ENCODE results near the gene DCLK1. TPM values are rescaled to one million over a fixed set of nuclear protein-coding genes. Genes with fewer than 3 reads are reported as not detected.

The DCLK1 gene
- total RNA-seq, 1 experiment from 2014 or later = 36.2 TPM

DNA sequence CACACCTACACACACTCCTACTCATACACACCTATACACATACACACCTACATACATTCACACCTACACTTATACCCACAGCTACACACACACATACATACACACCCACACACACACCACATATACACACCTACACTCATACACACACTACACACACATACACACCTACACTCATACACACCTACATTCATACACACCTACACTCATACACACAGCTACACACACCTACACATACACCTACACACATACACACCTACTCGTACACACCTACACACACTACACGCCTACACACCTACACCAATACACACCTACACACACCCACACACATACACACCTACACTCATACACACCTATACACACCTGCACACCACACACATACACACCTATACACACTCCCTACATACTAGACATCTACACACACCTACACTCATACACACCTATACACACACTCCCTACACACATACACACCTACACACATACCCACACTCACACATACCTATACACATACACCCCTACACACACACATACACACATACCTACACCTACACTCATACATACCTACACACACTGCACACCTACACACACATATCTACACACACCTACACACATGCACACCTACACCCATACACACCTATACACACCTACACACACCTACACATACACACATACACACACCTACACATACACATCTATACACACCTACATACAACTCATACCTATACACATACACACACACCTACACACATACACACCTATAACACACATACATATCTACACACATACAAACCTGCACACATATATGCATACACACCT is 369.5 kb downstream of the DCLK1 start:
- H3K36me3 Mint-ChIP-seq (ENCODE audit: insufficient read depth in 1 of 3, low read depth in 3 of 3) = no peaks in the 10 kb centered on the region
- no peaks in the 10 kb centered on the region; a peak in 1 of 5 replicates for H3K9me3 Mint-ChIP-seq
- no peak overlapping the region for H3K23ac ChIP-seq (ENCODE audit: insufficient read length, low read depth, low read length)

More for the DNA sequence above, 369.5 kb downstream of the DCLK1 start:
- no peak overlapping the region for H4K91ac ChIP-seq (ENCODE audit: insufficient read length, low read depth, low read length)
- H3K9ac ChIP-seq (ENCODE audit: extremely low read depth, insufficient read length, low read length) = no peak overlapping the region
- no peak overlapping the region for H3K4me2 ChIP-seq (ENCODE audit: insufficient read depth, insufficient read length, low read length)
- no peaks in the 10 kb centered on the region for H3K9me3 ChIP-seq (ENCODE audit: control insufficient read depth, low read depth, low read length)
- no peak overlapping the region for H2AFZ ChIP-seq (ENCODE audit: low read length)
- Mint-ChIP-seq H3K27me3 (ENCODE audit: low read depth) (no peaks in the 10 kb centered on the region), H3K4me1 (peaks cover 2 to 5% of the 10 kb centered on the region in 2 experiments), H3K4me3 (no peak overlapping the region), H3K27ac (no peak overlapping the region)
- no peak overlapping the region for H2BK15ac ChIP-seq (ENCODE audit: low read depth, low read length)
- H3K27ac ChIP-seq (ENCODE audit: insufficient read length, low read depth, low read length) = no peak overlapping the region
- H4K20me1 ChIP-seq (ENCODE audit: control insufficient read depth, insufficient read depth, insufficient read length) = no peaks in the 10 kb centered on the region
- H3K4ac ChIP-seq (ENCODE audit: low read depth, low read length) = no peak overlapping the region
- H3K27me3 ChIP-seq (ENCODE audit: insufficient read depth, low read length) = no peaks in the 10 kb centered on the region
- no peak overlapping the region for H4K8ac ChIP-seq (replicated peaks; ENCODE audit: insufficient read length, low read depth, low read length)
- 100% methylated on average over 2 of the region's 2 CpGs for WGBS (ENCODE audit: extremely low coverage, insufficient read length, low lambda C conversion rate)
- H3K56ac ChIP-seq (ENCODE audit: insufficient read length, low read depth, low read length) = no peak overlapping the region
- no peak overlapping the region for H3K18ac ChIP-seq (ENCODE audit: insufficient read length, low read depth, low read length)
- no peak for DNase-seq
- no peaks in the 10 kb centered on the region for H3K79me1 ChIP-seq (ENCODE audit: insufficient read depth, low read depth, low read length, poor library complexity, severe bottlenecking)
- H2BK120ac ChIP-seq (ENCODE audit: low read depth, low read length, poor library complexity, severe bottlenecking) = no peak overlapping the region
- H3K4me1 ChIP-seq (ENCODE audit: insufficient read depth, low read length) = no peaks in the 10 kb centered on the region
- H2AK5ac ChIP-seq (ENCODE audit: insufficient read length, low read length) = no peak overlapping the region
- no peak overlapping the region for H4K5ac ChIP-seq (ENCODE audit: insufficient read length, low read depth, low read length)
- H3K79me2 ChIP-seq (ENCODE audit: insufficient read depth, low read length) = no peaks in the 10 kb centered on the region
- H3K23me2 ChIP-seq (ENCODE audit: insufficient read length, low read depth, low read length, poor library complexity, severe bottlenecking) = no peaks in the 10 kb centered on the region
- no peak overlapping the region for H3T11ph ChIP-seq (ENCODE audit: low read length)
- H2BK20ac ChIP-seq (ENCODE audit: low read depth, low read length, poor library complexity, severe bottlenecking) = no peak overlapping the region
- TF ChIP-seq, protein P1, sequence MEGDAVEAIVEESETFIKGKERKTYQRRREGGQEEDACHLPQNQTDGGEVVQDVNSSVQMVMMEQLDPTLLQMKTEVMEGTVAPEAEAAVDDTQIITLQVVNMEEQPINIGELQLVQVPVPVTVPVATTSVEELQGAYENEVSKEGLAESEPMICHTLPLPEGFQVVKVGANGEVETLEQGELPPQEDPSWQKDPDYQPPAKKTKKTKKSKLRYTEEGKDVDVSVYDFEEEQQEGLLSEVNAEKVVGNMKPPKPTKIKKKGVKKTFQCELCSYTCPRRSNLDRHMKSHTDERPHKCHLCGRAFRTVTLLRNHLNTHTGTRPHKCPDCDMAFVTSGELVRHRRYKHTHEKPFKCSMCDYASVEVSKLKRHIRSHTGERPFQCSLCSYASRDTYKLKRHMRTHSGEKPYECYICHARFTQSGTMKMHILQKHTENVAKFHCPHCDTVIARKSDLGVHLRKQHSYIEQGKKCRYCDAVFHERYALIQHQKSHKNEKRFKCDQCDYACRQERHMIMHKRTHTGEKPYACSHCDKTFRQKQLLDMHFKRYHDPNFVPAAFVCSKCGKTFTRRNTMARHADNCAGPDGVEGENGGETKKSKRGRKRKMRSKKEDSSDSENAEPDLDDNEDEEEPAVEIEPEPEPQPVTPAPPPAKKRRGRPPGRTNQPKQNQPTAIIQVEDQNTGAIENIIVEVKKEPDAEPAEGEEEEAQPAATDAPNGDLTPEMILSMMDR (conservative IDR thresholded peaks at IDR 0.05) = no peak
- no peak overlapping the region for H3K14ac ChIP-seq (ENCODE audit: insufficient read depth, low read length)
- no peak overlapping the region for H2BK5ac ChIP-seq (ENCODE audit: insufficient read length, low read length)
- H2BK12ac ChIP-seq (ENCODE audit: insufficient read length, low read depth, low read length) = no peak overlapping the region
